HG03439 (cell line): ENCODE data around the gene NFIA.

ENCODE experiments used
- ATAC-seq: cut with Tn5 transposase; IDR thresholded peaks from one replicate; pipeline ENCODE4 v1.9.1; 2021; ENCODE audit warnings: mild to moderate bottlenecking, moderate library complexity; ENCODE audit not compliant: unreplicated experiment

NFIA gene

GRCh38 chr1:61419657-61420056, 337.3 kb downstream of the NFIA start:
- no peak for ATAC-seq

DNA sequence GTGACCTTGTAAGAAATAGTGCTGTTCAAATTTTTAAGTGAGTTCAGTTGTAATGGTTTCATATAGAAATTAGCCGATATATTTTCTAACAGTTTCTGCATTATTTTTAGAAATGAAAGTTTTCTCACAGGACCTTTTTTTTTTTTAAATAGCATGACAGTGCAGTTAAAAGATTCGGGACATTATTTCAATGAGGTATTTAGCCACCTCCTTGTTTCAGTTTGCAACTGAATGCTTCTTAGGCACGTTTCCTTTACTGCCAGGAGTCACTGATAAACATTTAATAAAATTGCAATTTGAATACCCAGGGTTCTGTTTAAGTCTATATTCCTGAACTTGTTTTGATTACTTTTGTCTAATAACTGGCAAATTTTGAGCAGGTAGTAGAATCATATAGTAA, 337.9 kb downstream of the NFIA start:
- ATAC-seq: no peak

DNA sequence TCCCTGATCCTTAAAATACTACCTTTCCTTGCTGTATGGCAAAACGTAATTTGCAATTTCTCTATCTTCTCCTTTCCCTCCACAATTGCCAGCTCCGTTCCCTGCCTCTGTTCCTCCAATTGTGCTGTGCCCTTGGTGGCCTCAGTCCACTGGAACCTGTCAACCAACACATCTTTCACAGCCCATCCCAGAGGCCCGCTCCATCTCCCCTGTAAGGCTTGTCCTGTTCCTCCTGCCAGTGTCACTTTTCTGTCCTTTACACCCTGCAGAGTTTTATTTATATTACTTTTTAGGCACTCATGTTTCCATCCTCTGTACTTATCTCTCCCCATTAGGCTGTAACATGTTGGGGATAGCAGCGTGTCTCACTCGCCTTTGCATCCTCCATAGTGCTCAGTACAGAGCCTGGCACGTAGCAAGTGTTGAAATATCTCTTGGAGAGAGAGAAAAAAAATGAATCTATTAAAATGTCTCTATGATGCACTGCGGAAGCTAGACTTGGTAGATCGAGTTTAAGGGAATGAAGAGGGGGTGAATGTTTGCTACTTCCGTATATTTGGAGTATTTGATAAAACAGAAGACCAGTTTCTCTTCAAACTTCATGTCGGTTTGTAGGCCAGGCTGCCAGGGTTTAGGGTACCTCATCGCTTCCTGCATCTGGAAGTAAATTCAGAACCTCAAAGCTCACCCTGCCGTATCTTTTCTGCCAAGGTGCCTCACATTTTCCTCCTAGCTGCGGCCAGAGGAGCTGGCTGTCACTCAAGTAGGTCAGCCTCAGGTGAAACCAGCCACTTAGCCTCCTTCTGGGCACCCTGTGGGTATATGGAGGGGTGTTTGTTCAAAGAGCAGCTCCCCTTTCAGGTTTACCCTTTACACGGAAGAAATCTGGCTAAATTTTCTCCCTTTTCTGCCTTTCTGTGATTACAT, 338.8 kb downstream of the NFIA start:
- ATAC-seq: no peak

DNA sequence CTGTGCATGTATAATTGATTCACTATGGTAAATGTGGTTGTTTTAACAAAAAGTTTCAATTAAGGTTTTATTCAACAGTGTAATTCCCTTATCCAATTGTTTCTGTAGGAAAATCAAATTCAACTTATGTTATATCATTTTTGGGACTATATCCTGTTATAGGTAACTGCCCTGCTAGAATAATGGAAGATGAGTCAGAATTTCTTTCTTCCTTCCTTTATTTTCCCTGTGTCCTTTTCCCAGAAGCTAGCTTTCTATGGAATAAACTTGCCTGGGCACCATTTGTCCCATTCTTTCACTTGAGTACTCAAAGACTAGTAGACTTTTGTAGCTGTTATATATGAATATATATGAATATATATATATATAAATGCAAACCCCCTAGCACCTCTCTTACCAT, 341.3 kb downstream of the NFIA start:
- ATAC-seq: no peak

DNA sequence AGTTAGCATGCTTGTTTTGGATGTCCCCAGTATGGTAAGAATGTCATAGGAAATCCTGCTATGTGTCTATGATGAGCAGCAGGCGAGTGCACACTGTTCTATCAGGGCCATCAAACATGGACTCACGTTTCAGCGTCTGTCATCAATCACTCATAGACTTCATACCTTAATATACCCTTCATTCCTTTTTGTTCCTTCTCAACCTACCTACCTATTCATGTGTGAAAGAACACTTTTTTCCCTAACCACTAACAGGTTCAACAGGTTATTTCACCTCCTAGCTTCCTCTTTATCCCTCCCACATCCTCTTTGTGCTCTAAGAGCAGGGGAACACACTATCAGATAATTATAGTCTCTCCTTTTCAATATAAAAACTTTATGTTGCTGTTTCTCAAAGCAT, 342.0 kb downstream of the NFIA start:
- no peak for ATAC-seq

DNA sequence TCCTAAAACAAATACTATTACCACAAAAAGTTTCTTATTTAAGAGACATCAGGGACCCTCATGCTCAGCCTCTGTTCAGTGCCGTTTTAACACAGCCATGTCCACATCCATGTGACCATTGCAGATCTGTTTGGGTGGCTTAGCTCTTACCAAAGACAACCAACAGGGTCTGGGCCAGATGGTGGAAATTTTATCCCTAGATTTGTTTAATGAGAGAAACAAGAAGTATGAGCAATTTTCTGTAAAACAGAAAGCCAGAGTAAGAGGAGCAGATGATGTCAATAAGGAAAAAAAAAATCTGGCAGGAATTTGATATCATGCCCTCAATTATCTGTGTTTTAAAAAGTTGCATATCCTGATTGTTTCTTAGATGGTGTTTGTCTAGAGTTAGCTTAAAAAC, 342.7 kb downstream of the NFIA start:
- no peak for ATAC-seq

DNA sequence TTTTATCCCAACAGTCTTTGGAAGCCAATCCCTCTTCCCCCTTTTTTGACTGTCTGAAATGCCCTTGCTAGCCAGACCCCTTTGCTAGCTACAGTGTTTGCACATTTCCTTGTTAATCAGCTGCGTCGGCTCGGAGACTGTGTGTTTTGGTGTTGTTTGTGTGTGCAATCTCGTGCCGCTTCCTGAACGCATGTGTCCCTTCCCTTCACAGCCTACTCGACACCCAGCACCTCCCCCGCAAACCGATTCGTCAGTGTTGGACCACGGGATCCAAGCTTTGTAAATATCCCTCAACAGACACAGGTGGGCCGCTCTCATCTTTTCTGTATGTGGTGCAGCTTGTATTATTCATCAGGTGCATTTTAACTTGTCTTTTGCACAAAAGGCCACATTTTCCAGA, 343.9 kb downstream of the NFIA start:
- no peak for ATAC-seq

DNA sequence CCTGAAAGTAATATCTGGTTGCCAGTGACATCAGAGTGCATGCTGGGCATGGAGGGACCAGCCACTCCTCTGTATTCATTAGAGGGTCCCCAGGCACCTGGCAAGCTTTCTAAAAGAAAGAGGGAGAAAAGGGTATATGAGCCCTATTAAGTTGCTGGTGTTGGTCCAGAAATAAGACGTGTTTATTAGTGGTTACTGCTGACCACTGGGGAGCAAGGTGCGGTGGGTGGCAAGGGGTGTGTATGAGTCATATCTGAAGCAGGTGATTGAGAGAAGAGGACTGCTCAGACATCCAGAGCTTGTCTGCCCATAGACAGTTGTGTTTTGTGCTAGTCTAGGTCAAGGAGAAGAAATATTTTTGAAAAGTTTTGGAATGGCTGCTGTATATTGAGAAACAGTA, 344.5 kb downstream of the NFIA start:
- no peak for ATAC-seq

- no peak for ATAC-seq
These were observed 345.1 kb downstream of the NFIA start for GRCh38 chr1:61427510-61427909.

GRCh38 chr1:61428146-61428545, 345.8 kb downstream of the NFIA start:
- no peak for ATAC-seq

DNA sequence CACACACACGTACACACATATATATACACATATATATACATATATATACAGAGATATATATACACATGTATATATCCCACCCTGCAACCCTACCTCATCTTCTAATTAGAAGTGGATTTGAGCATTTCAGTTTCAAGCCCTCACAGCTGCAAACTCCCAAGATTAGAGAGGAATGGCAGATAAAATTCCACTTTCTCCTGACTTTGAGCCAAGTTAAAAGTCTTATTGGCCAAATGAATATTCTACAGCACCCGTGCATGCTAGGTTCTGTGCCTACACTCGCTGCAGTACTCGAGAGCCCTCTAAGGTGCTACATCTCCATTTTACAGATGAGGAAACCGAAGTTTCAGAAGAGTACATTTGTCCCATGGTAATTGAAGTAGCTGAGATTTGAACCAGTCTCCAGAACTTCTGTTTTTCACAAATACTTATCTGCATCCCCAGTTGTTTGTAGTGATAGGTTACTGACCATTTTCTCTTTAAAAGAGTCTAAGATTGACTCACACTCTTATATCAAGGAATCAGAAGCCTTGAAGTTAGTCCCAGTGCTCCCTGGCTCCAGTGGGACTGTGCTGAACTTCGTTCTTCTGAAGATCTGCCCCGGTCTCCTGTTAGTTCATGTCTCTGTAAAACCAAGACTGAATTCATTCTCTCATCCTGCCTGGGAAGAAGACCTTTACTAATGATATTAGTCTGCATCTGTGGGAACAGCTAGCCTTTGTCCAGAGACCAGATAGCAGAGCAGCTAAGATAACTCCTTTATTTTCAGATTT, 350.4 kb downstream of the NFIA start:
- no peak for ATAC-seq

DNA sequence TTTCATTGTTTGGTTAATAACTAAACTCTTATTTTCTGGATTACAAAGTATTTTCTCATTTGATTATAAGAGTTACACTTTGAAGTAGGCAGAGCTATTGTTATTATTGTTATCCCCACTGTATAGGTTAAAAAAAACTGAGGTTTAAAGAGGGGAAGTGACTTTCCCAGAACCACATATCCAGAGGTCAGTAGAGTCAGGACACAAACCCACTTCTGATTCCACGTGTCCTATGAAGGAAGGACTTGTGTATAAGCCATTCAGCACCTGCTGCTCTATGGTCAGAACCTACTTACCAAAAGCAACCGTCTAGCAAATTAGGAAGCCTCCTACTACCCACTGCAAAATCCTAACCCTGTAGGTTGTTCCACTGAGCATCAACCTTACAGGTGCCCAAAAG, 351.3 kb downstream of the NFIA start:
- no peak for ATAC-seq

DNA sequence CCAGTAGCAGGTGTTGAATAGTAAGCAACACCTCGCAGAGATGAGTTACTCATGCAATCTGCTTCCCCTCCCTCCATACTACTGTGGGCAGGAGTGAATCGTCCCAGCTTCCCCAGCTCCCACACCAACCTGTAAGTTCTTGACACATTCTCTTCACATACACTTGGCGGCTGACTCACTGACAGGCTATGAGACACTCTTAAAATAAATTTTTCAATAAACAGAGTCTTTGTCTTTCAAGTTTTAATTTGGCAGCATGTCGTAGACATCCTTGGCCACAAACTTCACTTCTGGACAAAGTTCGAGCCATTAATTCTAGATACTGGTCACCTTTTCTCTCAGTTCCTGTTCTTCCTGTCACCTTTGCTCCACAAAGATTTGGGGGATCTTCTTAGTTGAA, 351.9 kb downstream of the NFIA start:
- ATAC-seq: no peak

DNA sequence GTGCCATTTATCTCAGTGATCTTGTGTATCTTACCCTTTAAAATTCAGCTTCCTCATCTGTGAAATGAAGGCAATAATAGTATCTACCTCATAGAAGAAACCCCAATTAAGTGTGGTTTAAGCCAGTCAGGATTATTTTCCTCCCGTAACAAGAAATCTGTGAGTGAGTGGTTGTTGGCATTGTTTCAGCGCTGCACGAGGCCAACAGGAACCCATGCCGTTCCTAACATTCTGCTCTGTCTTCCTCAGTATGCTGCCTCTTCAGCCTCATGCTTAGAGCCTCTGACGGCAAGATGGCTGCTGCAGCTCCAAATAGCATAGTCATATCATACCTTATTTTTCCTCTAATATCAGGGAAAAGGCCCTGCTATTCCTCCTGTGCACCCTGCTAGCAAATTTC, 352.9 kb downstream of the NFIA start:
- no peak for ATAC-seq

DNA sequence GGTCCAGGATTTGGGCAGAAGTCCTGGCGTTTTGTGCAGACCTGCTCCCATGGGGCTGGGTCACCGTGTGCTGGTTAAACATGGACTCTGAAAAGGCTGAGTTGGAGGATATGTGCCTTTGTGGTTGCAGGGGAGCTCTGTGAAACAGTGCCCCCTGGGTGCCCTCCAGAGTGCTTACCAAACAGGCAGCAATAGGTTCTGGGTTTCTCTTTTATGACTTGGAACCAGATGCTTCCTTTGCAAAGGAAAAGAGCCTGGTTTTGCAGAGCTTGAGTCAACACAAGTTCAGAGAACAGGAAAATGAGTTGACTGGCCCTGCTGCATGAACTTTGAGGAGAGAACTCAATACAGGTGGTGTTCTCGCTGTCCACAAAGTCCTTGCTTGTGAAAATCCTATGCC, 353.7 kb downstream of the NFIA start:
- ATAC-seq: no peak

- ATAC-seq: no peak
These were observed 354.2 kb downstream of the NFIA start for GRCh38 chr1:61436491-61437120.

DNA sequence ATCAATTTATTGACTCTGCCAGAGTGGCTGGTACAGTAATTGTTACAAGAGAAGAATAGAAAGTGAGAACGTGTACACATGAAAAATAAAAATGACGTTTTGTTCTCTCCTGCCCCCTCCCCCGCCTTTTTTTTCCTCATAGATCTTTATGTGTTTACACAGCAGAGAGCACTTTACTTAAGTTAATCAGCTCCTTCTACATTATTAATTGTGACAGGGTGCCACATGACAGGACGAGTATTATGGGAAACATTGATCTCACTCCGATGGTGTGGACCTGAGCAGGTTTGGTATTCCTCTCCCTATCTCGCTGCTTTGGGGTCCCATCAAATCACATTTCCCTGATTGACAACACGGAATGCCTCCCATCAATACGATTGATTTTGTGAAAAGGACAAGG, 356.9 kb downstream of the NFIA start:
- no peak for ATAC-seq

- ATAC-seq: no peak
These were observed 359.4 kb downstream of the NFIA start for GRCh38 chr1:61441723-61442262.

DNA sequence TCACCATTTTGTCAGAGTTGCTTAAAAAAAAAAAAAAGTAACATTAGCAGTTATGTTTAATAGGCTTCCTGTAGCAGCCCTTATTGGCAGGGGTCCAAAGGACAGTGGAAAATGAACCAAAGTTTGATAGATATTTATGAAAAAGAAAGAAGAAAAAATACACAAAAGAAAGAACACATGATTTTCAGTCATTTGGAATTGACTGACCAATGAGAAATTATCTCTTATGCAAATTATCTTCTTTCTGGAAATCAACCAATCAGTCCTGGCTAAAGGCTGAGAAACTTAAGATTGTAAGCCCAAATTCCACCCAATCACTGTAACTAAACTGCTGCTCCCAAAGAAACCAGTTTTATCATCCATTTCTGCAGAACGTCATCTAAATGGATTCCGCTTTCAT, 360.2 kb downstream of the NFIA start:
- ATAC-seq: no peak

GRCh38 chr1:61444288-61444687, 361.9 kb downstream of the NFIA start:
- no peak for ATAC-seq

DNA sequence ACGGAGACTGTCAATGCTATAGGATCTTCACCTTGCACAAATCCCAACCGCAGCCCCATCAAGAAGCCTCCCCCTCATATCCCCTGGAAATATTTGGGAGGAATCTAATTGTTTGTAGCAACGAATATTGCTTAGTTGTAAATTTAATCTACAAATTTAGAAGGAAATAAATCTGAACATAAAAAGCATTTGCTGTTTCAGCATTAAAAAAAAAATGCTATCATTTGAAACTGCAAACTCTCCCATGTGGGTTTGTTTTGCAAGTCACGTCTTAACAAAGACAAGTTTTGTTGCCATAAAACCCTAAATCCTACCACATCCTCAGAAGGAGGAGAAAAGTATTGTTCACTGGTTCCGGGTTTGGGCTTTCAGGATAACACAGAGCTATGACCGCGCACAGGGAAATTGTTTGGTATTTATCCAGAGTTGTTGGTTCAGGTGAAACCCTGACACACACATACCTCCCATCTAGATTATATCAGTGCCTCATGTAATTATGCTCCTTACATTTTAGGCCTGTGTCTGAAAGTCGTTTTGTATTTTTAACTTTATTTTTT, 363.0 kb downstream of the NFIA start:
- no peak for ATAC-seq
